ENCODE results near the gene NKX1-2.

Gene NKX1-2

GRCh38 chr10:124418726-124419501, 30.9 kb downstream of the NKX1-2 start, which contains the start of gene OAT:
OAT (minus strand) TSS chr10:124418923; CDS start chr10:124412171, 6,752 bp downstream.
- DNase-seq (ENCODE audit: low read depth in 1 of 2, low spot score in 1 of 2): peak; percentile 89 to 92

- DNase-seq (ENCODE audit: low read depth in 1 of 2, low spot score in 1 of 2): peak; percentile 16 to 21
Measured at GRCh38 chr10:124417895-124418725, 31.7 kb downstream of the NKX1-2 start.

GRCh38 chr10:124416733-124417132, 33.1 kb downstream of the NKX1-2 start:
- DNase-seq (ENCODE audit: low read depth in 1 of 2, low spot score in 1 of 2): no peak

- no peak for DNase-seq (ENCODE audit: low read depth in 1 of 2, low spot score in 1 of 2)
Measured at GRCh38 chr10:124415210-124415609, 34.6 kb downstream of the NKX1-2 start.

GRCh38 chr10:124414076-124414475, 35.8 kb downstream of the NKX1-2 start:
- no peak for DNase-seq (ENCODE audit: low read depth in 1 of 2, low spot score in 1 of 2)

GRCh38 chr10:124409696-124410095, 40.1 kb downstream of the NKX1-2 start:
- no peak for DNase-seq (ENCODE audit: low read depth in 1 of 2, low spot score in 1 of 2)

GRCh38 chr10:124408357-124408756, 41.5 kb downstream of the NKX1-2 start:
- DNase-seq (ENCODE audit: low read depth in 1 of 2, low spot score in 1 of 2): no peak

- DNase-seq (ENCODE audit: low read depth in 1 of 2, low spot score in 1 of 2): no peak
Measured at GRCh38 chr10:124407456-124407855, 42.4 kb downstream of the NKX1-2 start.

GRCh38 chr10:124403548-124403947, 46.3 kb downstream of the NKX1-2 start:
- DNase-seq (ENCODE audit: low read depth in 1 of 2, low spot score in 1 of 2): no peak

GRCh38 chr10:124402273-124402672, 47.6 kb downstream of the NKX1-2 start:
- DNase-seq (ENCODE audit: low read depth in 1 of 2, low spot score in 1 of 2): no peak

- no peak for DNase-seq (ENCODE audit: low read depth in 1 of 2, low spot score in 1 of 2)
Measured at GRCh38 chr10:124401633-124402032, 48.2 kb downstream of the NKX1-2 start.

Data from stimulated activated CD4-positive, alpha-beta T cell treated with anti-CD3 and anti-CD28 coated beads, Interleukin-15, amount 100 ng/mL, for 1 hour (primary cell).